Activated naive CD4-positive, alpha-beta T cell treated with Interleukin-2 at 50 U/mL for 16 hours (primary cell): ENCODE data around the gene PPP1R12B.
A peak's percentile ranks its signal among the peaks of the same experiment; 100 is the strongest.

Experiments
- DNase-seq: peaks from one replicate; pipeline ENCODE4 v3.0.0-alpha.2; 2020

PPP1R12B gene, protein sequence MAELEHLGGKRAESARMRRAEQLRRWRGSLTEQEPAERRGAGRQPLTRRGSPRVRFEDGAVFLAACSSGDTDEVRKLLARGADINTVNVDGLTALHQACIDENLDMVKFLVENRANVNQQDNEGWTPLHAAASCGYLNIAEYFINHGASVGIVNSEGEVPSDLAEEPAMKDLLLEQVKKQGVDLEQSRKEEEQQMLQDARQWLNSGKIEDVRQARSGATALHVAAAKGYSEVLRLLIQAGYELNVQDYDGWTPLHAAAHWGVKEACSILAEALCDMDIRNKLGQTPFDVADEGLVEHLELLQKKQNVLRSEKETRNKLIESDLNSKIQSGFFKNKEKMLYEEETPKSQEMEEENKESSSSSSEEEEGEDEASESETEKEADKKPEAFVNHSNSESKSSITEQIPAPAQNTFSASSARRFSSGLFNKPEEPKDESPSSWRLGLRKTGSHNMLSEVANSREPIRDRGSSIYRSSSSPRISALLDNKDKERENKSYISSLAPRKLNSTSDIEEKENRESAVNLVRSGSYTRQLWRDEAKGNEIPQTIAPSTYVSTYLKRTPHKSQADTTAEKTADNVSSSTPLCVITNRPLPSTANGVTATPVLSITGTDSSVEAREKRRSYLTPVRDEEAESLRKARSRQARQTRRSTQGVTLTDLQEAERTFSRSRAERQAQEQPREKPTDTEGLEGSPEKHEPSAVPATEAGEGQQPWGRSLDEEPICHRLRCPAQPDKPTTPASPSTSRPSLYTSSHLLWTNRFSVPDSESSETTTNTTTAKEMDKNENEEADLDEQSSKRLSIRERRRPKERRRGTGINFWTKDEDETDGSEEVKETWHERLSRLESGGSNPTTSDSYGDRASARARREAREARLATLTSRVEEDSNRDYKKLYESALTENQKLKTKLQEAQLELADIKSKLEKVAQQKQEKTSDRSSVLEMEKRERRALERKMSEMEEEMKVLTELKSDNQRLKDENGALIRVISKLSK

DNA sequence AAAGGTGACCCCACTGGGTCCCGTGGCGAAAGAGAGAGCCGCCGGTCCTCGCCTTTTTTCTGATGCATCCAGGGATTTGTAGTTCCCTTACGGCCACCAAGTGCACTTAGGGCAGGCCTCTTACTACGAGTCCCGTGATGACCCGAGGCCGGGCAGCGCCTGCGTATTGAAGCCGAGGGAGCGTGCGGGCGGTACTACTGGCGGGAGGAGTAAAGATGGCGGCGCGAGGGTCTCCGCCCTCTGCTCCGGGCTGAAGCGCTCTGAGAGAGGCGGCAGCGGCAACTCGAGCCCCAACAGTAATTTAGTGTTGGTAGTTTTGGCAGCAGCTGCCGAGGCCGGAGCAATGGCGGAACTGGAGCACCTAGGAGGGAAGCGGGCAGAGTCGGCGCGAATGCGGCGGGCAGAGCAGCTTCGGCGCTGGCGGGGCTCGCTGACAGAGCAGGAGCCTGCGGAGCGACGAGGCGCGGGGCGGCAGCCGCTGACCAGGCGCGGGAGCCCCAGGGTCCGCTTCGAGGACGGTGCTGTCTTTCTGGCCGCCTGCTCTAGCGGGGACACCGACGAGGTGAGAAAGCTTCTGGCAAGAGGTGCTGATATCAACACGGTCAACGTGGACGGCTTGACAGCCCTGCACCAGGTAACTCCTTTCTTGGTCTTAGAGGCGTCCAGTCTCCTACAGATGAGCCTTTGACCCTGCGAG, at the start of gene PPP1R12B:
Gene PPP1R12B (plus strand): TSS at position 191 of the 697 bp plus-strand sequence. CDS start 153 bp downstream, at position 344.
- peak; percentile 97 for DNase-seq

GRCh38 chr1:202302166-202302565, 46.3 kb upstream of the PPP1R12B start:
- no peak for DNase-seq

DNA sequence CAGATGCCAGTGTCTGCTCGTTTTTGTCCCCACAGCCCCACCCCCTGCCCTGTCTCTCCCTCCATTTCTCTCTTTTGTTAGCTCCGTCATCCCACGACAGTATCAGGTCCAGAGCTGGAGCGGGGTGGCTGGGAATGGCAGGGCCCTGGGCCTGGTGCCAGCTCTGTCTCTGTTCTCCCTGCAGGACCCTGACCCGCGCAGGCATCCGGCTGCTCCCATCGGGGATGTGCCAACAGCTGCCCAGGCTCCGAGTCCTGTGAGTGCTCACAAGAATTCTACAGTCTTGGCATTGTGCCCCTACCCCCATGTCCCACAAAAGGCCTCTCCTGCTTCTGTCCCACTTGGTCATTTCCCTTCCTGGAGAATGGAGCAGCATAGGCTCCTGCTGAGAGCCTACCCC, 44.1 kb upstream of the PPP1R12B start:
- DNase-seq = no peak

DNA sequence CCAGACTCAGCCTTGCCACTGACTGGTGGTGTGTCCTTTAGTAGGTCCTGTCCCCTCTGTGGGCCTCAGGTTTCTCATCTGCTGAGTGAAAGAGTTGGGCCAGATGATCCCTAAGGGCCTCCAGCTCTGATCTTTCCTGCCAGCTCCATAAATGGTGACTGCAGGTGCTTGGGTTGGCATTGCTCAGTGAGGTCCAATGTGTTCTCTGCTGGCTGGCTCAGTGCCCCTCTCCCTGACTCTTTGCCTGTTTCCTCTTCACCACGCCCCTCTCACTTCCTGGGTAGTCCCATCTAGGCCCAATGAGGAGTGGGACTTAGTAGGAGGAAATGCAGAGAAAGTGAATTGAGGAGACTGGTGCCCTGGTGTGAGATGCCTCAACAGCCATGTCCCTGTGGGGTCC, 43.3 kb upstream of the PPP1R12B start:
- no peak for DNase-seq

GRCh38 chr1:202306535-202307345, 41.8 kb upstream of the PPP1R12B start:
- DNase-seq = no peak

DNA sequence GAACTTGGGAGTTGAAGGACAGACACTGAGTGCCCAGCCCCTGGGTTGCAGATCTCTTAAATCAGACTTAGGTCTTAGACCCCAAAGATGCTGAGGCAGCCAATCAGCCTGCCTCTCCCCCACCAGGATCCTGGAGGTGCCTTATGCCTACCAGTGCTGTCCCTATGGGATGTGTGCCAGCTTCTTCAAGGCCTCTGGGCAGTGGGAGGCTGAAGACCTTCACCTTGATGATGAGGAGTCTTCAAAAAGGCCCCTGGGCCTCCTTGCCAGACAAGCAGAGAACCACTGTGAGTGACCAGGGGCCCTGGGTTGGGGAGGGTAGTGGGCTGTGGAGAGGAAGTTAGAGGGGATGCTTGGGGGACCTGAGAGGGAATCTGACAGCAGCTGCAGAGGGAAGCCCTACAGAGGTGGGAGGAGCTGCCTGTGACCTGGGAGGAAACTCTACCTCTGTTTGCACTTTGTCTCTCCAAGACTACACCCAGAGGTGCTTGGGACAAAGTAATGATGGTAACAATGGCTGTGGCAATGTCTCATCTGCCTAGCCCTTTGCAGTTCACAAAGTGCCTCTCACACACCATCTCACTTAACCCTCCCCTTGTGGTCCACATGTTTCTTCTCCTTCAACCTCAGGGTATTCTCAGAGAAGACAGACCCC, 38.3 kb upstream of the PPP1R12B start:
- no peak for DNase-seq

DNA sequence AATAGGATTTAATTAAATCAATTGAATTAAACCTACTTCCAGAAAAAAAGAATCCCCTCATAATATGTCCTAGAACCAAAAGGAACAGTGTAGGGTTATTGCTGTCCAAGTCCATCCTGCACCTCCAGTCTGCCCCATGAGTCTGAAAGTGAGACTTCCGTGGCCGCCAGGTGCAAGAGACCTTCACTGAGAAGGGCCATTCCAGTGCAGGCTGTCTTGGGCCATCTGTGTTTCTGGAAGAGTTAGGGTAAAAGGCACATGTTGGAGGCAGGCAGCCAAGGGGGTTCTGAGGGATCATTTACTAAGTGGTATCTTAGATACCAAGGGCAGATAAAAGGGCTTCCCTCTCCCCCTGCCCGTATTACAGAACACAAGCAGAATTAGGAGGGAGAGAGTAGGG, 37.8 kb upstream of the PPP1R12B start:
- DNase-seq = no peak

GRCh38 chr1:202311875-202312635, 36.4 kb upstream of the PPP1R12B start:
- DNase-seq = no peak

- peak; percentile 76 for DNase-seq
Observed at GRCh38 chr1:202315576-202316168, 32.8 kb upstream of the PPP1R12B start.

DNA sequence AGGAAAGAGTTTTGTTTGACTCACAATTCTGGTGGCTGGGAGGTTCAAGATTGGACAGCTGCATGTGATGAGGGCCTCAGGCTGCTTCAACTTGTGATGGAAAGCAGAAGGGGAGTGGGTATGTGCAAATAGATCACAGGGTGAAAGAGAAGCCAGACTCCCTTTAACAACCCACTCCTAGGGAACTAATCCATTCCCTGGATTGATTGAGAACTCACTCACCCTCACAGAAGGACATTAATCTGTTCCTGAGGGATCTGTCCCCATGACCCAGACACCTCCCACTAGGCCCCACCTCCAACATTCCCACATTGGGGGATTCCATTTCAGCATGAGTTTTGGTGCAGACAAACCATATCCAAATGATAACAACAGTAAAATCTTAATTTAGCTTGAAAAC, 32.3 kb upstream of the PPP1R12B start:
- no peak for DNase-seq

GRCh38 chr1:202317941-202318925, 30.3 kb upstream of the PPP1R12B start:
- no peak for DNase-seq

DNA sequence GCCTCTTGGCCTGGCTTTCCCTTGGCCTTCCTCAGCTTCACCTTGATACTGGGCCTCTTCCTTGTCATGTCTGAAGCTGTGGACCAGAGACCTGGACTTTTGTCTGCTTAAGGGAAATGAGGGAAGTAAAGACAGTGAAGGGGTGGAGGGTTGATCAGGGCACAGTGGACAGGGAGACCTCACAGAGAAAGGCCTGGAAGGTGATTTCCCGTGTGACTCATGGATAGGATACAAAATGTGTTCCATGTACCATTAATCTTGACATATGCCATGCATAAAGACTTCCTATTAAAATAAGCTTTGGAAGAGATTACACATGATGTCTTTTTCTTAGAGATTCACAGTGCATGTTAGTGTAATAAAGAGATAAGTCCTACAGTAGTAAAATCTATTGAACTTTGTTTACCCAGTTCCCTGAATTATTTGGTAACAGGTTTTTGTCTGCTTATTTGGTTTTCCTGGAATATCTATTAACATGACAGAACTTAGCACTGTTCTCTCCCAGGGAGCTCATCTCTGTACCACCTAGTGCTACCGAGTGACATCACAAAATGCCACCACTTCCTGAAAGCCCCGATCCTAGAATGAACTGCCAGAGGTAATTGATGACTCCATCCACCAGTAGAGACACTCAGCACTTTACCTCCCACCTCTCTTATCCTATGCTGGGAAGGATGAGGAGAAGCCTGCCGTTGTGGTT, 29.0 kb upstream of the PPP1R12B start:
- DNase-seq = no peak

DNA sequence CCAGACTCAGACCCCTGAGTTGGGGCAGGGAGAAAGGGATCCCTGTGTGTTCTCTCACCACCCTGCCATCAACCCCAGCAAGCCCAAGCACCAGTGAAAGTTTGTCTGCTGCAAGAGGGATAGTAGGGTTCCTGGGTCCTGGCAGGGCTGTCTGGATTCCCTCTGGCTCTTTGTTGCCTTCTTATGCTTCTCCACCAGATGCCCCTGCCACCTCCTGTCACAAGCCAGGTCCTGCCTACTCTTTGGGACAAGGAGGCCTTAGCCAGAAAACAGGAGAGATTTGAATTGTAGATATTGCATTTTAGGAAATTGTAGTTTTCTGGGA, 28.5 kb upstream of the PPP1R12B start:
- DNase-seq = no peak

DNA sequence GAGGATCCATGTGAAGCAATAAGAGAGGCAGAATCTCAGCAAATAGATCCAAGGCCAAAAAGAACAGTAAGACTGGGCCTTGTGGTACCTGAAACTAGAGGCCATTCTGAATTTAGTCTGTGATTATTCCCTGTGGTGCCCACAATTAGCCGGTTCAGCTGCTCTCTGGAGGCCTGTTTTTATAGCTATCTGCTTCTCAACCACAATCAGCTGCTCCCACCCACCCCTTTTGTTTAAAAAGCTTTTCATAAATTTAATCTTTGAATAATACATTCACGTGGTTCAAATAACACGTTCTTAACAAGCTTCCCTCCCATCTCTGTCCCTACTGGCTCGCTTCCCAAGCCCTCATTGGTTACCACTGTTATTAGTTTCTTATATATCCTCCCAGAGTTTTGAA, 24.8 kb upstream of the PPP1R12B start:
- DNase-seq = no peak

GRCh38 chr1:202324646-202325045, 23.9 kb upstream of the PPP1R12B start:
- DNase-seq = no peak

- no peak for DNase-seq
Observed at GRCh38 chr1:202329891-202330290, 18.6 kb upstream of the PPP1R12B start.

GRCh38 chr1:202333861-202334260, 14.6 kb upstream of the PPP1R12B start:
- no peak for DNase-seq

- DNase-seq = no peak
Observed at GRCh38 chr1:202343652-202344349, 4.7 kb upstream of the PPP1R12B start.
